Neuron (in vitro differentiated cells): ENCODE data around the gene LCK.
"Not testable (repeated sequence)": the region's sequence is repeated elsewhere in the genome, so short reads cannot be mapped to it uniquely, and the experiment has no call there.

Experiments used
- H2AFZ ChIP-seq: one replicate; pipeline ENCODE4 v1.6.1; 2013; ENCODE audit warnings: low read depth, mild to moderate bottlenecking, inconsistent platforms, low read length, moderate library complexity
- H3K27me3 ChIP-seq: one replicate; pipeline ENCODE4 v1.6.1; 2013; ENCODE audit warnings: low read length; ENCODE audit not compliant: insufficient read depth
- H3K36me3 ChIP-seq: one replicate; pipeline ENCODE4 v1.6.1; 2013; ENCODE audit warnings: low read length; ENCODE audit not compliant: insufficient read depth
- H3K4me1 ChIP-seq: one replicate; pipeline ENCODE4 v1.6.1; 2013; ENCODE audit warnings: low read length; ENCODE audit not compliant: insufficient read depth
- H3K4me3 ChIP-seq: 2 replicates; pipeline ENCODE4 v1.5.1; 2013; ENCODE audit warnings: mild to moderate bottlenecking, low read length, moderate library complexity
- H3K9me3 ChIP-seq: one replicate; pipeline ENCODE4 v1.6.1; 2013; ENCODE audit warnings: low read length

Gene LCK

DNA sequence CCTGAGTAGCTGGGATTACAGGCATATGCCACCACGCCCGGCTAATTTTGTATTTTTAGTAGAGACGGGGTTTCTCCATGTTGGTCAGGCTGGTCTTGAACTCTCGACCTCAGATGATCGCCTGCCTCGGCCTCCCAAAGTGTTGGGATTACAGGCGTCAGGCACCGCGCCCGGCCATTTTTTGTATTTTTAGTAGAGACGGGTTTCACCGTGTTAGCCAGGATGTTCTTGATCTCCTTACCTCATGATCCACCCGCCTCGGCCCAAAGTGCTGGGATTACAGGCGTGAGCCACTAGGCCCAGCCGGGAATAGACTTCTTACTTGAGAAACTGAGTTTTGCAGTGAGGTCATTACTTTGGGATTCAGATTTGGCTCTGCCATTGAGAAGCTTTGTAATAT is 47.1 kb downstream of the LCK start:
- H2AFZ ChIP-seq, H3K4me3 ChIP-seq, H3K9me3 ChIP-seq, H3K4me1 ChIP-seq, H3K27me3 ChIP-seq: not testable (repeated sequence)
- H3K36me3 ChIP-seq = peaks cover 26% of the 10 kb centered on the region

DNA sequence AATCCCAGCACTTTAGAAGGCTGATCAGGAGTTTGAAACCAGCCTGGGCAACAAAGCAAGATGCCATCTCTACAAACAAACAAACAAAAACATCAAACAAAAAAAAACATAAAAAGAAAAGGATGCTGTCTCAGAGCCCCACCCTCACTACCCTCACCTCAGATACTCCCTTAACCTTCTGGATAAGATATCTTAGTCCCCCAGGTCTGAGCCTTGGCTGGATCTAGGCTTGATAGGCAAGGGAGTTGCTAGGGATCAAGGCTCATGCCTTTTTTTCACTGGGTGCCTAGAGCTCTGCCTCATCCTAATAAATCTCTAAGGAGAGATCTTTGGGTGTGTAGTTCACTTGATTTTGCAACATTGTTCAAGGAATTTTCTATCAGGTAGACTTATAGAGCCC is 48.3 kb downstream of the LCK start:
- Histone ChIP-seq H2AFZ (no peak overlapping the region), H3K4me3 (no peak overlapping the region), H3K36me3 (peaks cover 37% of the 10 kb centered on the region)

GRCh38 chr1:32303358-32303757 is 52.3 kb downstream of the LCK start:
- no peak overlapping the region for H3K4me3 ChIP-seq
- H3K36me3 ChIP-seq = peaks cover 45% of the 10 kb centered on the region
- peaks cover 10% of the 10 kb centered on the region for H3K9me3 ChIP-seq
- no peaks in the 10 kb centered on the region for H3K27me3 ChIP-seq
- H2AFZ ChIP-seq = no peak overlapping the region
- H3K4me1 ChIP-seq = no peaks in the 10 kb centered on the region

More for the DNA sequence above, 48.3 kb downstream of the LCK start:
- peaks cover 4% of the 10 kb centered on the region for H3K9me3 ChIP-seq
- H3K27me3 ChIP-seq = no peaks in the 10 kb centered on the region
- no peaks in the 10 kb centered on the region for H3K4me1 ChIP-seq

DNA sequence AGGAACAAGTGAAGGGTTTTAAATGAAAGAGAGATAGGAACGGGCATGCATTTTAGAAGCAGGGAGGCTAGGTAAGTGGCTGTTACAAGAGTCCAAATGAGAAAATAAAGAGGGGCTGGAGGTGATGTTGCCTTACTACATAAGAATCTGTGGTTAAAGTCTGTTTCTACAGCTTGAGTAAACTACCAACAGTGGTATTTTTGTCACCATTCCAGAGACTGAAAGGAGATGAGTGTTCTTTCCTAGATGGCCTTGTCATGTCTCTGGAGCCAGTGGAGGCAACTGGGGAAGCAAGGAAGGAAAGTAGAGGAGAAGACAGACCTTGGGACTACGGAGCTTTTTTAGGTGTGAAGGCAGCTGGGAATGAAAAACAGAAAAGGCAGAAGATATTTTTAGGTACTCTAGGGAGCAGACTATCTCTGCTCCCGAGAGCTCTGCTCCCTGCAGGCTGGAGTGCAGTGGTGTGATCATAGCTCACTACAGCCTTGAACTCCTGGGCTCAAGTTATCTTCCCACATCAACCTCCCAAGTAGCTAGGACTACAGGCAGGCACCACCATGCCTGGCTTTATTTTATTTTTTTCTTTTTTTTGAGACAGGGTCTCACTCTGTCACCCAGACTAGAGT is 53.0 kb downstream of the LCK start:
- no peak overlapping the region for H3K4me3 ChIP-seq
- no peak overlapping the region for H2AFZ ChIP-seq
- peaks cover 10% of the 10 kb centered on the region for H3K9me3 ChIP-seq
- H3K36me3 ChIP-seq = peaks cover 45% of the 10 kb centered on the region
- no peaks in the 10 kb centered on the region for H3K27me3 ChIP-seq
- no peaks in the 10 kb centered on the region for H3K4me1 ChIP-seq

GRCh38 chr1:32305310-32305709 is 54.2 kb downstream of the LCK start:
- H2AFZ ChIP-seq = no peak overlapping the region
- H3K36me3 ChIP-seq = peaks cover 45% of the 10 kb centered on the region
- peaks cover 10% of the 10 kb centered on the region for H3K9me3 ChIP-seq
- no peaks in the 10 kb centered on the region for H3K27me3 ChIP-seq
- H3K4me3 ChIP-seq = no peak overlapping the region
- no peaks in the 10 kb centered on the region for H3K4me1 ChIP-seq

- Histone ChIP-seq H2AFZ (no peak overlapping the region), H3K4me1 (no peaks in the 10 kb centered on the region), H3K4me3 (no peak overlapping the region), H3K9me3 (peaks cover 10% of the 10 kb centered on the region), H3K36me3 (peaks cover 41% of the 10 kb centered on the region), H3K27me3 (no peaks in the 10 kb centered on the region)
Observed at GRCh38 chr1:32307324-32307723, 56.3 kb downstream of the LCK start.

GRCh38 chr1:32309960-32310359 is 58.9 kb downstream of the LCK start:
- no peak overlapping the region for H2AFZ ChIP-seq
- H3K4me1 ChIP-seq = no peaks in the 10 kb centered on the region
- H3K4me3 ChIP-seq = no peak overlapping the region
- peaks cover 7% of the 10 kb centered on the region for H3K9me3 ChIP-seq
- H3K27me3 ChIP-seq = no peaks in the 10 kb centered on the region
- H3K36me3 ChIP-seq = peaks cover 15% of the 10 kb centered on the region

- Histone ChIP-seq H3K36me3 (peaks cover 7% of the 10 kb centered on the region), H2AFZ (no peak overlapping the region), H3K27me3 (no peaks in the 10 kb centered on the region), H3K4me3 (no peak overlapping the region), H3K4me1 (no peaks in the 10 kb centered on the region), H3K9me3 (no peaks in the 10 kb centered on the region)
Observed at GRCh38 chr1:32311709-32312393, 60.8 kb downstream of the LCK start.

- H3K4me1 ChIP-seq = no peaks in the 10 kb centered on the region
- H2AFZ ChIP-seq = no peak overlapping the region
- H3K36me3 ChIP-seq = peaks cover 32% of the 10 kb centered on the region
- no peaks in the 10 kb centered on the region for H3K27me3 ChIP-seq
- no peaks in the 10 kb centered on the region for H3K9me3 ChIP-seq
- H3K4me3 ChIP-seq = no peak overlapping the region
Observed at GRCh38 chr1:32316903-32317277, 65.8 kb downstream of the LCK start.

DNA sequence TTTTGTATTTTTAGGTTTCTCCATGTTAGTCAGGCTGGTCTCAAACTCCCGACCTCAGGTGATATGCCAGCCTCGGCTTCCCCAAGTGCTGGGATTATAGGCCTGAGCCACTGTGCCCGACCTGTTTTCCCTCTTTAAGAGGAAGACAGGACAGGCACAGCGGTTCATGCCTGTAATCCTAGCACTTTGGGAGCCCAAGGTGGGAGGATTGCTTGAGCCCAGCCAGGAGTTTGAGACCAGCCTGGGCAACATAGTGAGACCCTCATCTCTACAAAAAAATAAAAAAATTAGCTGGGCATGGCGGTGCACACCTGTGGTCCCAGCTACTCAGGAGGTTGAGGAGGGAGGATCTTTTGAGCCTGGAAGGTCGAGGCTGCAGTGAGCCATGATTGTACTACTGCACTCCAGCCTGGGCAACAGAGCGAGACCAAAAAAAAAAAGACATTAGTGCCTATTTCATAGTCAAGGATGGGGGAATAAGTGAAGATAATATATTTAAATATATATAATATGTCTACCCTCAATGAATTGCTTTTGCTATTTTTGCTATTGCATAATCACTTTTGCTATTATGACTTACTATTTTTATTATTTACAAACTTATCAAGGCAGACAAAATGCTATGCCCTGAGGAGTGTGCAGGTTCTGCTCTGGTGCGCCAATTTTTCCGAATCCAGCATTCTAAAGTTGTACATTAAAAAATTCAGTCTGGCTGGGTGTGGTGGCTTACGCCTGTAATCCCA is 67.2 kb downstream of the LCK start:
- no peaks in the 10 kb centered on the region for H3K9me3 ChIP-seq

DNA sequence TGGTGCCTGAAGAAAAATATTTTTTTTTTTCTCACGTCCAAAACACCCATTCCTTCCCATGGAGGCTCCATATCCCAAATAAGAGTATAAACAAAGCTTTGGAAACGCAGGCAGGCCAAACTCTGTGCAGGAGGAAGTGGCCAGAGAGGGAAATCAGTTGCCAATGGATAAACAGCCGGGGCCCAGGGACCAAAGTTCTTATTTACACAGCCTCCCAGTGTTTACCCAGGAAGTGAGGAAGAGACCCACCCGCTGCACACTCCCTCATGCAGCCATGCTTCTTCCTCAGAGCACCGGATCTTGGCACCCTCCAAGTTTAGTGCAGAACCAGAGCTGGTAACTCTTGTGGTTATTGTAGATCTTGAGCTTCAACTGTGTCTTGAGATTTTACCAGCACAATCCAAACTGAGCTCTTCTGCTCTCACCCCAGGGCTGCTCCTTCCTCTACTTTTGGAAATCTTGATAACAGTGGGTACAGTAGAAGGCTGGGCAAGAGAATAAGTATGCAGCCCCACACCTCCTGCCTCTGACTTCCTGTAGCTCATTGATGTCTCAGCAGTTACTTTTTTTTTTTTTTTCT is 70.7 kb downstream of the LCK start:
- no peaks in the 10 kb centered on the region for H3K27me3 ChIP-seq
- no peaks in the 10 kb centered on the region for H3K9me3 ChIP-seq
- H2AFZ ChIP-seq = no peak overlapping the region
- H3K4me1 ChIP-seq = no peaks in the 10 kb centered on the region
- no peak overlapping the region for H3K4me3 ChIP-seq
- H3K36me3 ChIP-seq = peaks cover 52% of the 10 kb centered on the region

More for the DNA sequence above, 67.2 kb downstream of the LCK start:
- no peaks in the 10 kb centered on the region for H3K4me1 ChIP-seq
- no peaks in the 10 kb centered on the region for H3K27me3 ChIP-seq
- H3K36me3 ChIP-seq = peaks cover 37% of the 10 kb centered on the region
- H3K4me3 ChIP-seq = no peak overlapping the region
- H2AFZ ChIP-seq = no peak overlapping the region

- H3K27me3 ChIP-seq = no peaks in the 10 kb centered on the region
- H3K36me3 ChIP-seq = peaks cover 63% of the 10 kb centered on the region
- H3K9me3 ChIP-seq = no peaks in the 10 kb centered on the region
- no peak overlapping the region for H3K4me3 ChIP-seq
- no peaks in the 10 kb centered on the region for H3K4me1 ChIP-seq
- H2AFZ ChIP-seq = no peak overlapping the region
Observed at GRCh38 chr1:32327204-32327603, 76.1 kb downstream of the LCK start.

DNA sequence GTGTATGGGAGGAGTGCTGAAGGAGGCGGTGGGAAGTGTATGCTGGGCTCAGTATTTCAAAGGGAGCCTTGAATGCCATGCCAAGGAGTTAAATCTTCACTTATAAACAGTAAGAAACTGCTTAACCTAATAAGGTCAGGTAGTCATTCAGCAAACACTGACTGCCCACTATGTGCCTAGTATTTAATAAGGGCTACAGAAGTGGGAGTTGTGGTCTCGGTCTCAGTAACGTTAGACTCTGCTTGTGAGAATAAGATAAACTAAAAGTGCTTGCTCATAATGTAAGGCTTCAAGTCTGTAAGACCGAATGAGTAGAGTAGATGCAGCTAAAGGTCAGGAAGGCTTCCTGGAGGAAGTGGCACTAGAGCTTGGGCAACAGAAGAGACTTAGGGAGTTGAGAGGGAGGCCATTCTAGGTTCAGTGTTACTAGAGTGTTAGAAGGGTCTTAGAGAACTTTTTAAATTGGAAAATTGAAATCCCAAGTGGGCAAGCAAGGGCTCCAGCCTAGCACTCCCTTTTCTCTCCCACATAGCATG is 78.9 kb downstream of the LCK start:
- H3K4me3 ChIP-seq = no peak overlapping the region
- no peaks in the 10 kb centered on the region for H3K27me3 ChIP-seq
- peaks cover 17% of the 10 kb centered on the region for H3K4me1 ChIP-seq
- no peak overlapping the region for H2AFZ ChIP-seq
- H3K36me3 ChIP-seq = peaks cover 74% of the 10 kb centered on the region
- H3K9me3 ChIP-seq = no peaks in the 10 kb centered on the region
